DMS114 treated with DMSO at 0.1 percent for 48 hours (cell line): Measurements from ENCODE around the gene C17orf113.

Experiments
- DNase-seq: peaks from one replicate; lab custom pipeline; 2025; ENCODE audit not compliant: unreplicated experiment; lab: John Stamatoyannopoulos, UW

The C17orf113 gene

DNA sequence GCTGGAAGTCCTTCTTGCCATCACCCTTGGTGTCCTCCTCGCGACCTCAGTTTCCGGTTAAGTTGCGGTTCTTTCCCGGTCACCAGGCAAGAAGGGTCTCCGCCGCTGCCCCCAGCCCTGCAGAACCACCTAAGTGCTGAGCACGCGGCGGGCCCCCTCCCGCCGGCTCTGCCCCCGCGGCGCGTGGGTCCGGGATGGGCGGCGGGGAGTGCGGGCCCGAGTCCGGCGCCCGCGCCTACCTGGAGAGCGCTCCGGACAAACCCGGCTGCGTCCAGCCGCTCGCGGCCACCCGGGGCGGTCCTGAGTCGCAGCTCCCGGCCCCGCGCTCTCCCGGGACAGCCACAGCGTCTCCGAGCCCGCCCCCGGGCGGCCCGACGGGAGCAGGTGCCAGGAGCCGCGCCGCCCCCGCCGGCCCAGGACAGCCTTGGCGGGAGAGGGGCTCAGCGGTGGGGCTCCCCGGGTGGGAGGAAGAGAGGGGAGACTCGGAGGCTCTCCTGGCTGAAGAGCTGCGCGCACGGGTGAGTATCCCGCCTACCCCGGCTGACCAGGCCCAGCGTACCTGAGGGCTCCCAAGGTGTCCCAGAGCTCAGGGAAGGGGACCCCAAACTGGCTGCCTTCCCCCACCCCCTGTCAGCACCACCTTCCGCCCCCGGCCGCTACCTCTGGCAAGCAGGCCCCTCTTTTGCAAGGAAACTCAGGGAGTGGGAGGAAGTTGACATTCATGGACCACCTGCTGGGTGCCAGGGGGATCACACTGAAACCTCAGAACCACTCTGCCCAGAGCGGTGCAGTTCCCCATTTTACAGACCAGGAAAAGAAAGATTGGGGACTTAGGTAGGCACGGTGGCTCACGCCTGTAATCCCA is 22.2 kb upstream of the C17orf113 start:
- DNase-seq = no peak

GRCh38 chr17:42071810-42072209 is 21.4 kb upstream of the C17orf113 start:
- DNase-seq = no peak

- DNase-seq = no peak
These were observed 18.6 kb upstream of the C17orf113 start for GRCh38 chr17:42068979-42069378.

- DNase-seq = no peak
These were observed 17.1 kb upstream of the C17orf113 start for GRCh38 chr17:42067371-42068091.

GRCh38 chr17:42065201-42065600 is 14.8 kb upstream of the C17orf113 start:
- no peak for DNase-seq

DNA sequence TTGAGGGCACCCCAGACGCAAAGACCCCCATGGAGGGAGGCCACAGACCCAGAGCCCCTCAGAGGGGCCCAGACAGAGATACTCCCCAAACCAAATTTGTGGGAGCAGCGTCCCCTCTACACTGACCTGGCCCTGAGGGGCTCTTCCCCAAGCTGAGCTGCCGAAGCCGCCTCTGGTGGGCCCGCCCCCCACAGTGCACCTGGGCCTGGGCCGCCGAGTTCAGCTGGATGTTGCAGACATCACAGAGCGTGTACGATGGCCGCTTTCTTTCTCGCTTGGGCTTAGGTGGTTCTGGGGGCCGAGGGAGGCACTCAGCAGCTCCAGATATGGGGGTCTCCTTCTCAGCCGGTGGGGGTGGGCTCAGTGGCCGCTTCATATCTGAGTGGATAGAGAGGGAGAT is 12.3 kb upstream of the C17orf113 start:
- DNase-seq = no peak

GRCh38 chr17:42061646-42062487 is 11.5 kb upstream of the C17orf113 start:
- DNase-seq = no peak

DNA sequence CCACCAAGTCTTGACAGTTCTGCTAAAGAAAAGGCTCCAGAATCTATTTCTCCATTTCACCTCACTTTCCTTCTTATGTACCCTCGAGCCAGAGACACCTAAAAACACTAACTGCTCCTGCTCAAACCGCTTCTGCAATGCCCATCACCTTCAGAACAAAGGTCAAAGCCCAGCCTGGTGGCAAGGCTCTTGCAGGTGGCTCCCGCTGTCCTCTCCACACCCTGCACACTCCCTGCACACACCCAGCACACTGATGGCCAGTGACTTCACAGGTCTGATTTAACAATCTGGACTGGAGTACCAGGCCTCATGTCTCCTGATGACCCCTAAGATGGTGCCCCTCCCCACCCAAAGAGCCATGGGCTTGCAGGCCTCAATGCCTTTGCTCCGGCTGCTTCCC is 9.8 kb upstream of the C17orf113 start:
- no peak for DNase-seq

DNA sequence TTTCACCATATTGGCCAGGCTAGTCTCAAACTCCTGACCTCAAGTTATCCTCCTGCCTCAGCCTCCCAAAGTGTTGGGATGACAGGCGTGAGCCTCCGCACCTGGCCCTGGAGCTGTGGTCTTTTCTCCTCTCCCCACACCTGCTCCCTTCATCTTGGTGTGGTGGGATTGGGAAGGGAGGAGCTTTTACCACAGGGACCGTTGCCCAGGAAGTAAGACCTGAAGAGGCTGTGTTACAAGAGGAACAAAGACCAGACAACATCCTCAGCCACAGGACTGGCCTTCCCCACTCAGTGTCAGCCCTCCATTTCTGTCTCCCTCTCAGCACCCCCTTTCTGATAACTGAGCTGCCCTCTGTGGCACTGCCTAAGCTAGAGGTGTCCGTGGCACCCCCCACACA is 9.4 kb upstream of the C17orf113 start:
- no peak for DNase-seq

GRCh38 chr17:42058063-42058462 is 7.7 kb upstream of the C17orf113 start:
- no peak for DNase-seq

DNA sequence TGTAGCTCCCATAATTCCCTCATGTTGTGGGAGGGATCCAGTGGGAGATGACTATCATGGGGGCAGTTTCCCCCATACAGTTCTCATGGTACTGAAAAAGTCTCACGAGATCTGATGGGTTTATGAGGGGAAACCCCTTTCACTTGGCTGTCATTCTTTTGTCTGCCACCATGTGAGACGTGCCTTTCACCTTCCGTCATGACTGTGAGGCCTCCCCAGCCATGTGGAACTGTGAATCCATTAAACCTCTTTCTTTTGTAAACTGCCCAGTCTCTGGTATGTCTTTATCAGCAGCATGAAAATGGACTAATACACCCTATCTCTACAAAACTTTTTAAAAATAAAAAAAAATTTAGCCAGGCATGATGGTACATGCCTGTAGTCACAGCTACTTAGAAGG is 6.2 kb upstream of the C17orf113 start:
- DNase-seq = no peak

DNA sequence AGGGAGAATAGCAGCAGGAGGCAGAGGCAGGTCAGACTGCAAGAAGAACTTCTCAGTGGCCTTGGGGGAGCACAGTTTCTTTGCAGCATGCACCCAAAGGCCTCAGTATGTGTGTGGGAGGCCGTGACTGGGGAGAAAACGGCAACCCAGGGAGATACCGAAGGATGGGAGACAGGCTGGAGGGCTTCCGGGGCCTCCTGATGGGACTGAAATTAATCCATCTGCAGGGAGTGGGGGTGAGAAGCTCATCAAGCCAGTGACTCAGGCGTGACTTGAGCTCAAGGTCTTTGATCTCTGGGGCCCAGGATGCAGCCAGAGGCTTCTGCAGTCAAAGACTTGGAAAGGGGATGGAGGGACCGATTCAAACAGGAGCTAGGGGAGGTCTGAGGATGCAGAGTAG is 5.1 kb upstream of the C17orf113 start:
- no peak for DNase-seq

DNA sequence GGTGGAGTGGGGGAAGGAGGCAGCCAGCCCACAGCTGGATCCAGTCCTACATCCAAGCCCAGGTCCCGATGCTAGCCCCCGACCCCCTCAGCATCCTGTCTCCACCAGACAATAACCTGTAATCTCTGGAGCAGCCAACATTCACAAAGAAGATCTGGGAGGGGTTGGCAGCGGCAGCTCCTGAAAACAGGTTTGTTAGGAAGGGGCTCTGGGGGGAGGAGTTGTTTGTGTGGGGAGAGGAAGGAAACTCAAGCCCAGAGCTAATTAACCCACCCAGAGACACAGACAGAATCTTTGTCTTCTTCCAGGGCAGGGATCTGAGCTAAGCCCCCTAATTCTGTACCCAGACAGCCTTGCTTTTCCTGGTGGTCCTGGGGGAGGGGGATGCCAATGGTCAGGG is 4.6 kb upstream of the C17orf113 start:
- DNase-seq = no peak

- no peak for DNase-seq
These were observed 3.5 kb upstream of the C17orf113 start for GRCh38 chr17:42053731-42054500.

DNA sequence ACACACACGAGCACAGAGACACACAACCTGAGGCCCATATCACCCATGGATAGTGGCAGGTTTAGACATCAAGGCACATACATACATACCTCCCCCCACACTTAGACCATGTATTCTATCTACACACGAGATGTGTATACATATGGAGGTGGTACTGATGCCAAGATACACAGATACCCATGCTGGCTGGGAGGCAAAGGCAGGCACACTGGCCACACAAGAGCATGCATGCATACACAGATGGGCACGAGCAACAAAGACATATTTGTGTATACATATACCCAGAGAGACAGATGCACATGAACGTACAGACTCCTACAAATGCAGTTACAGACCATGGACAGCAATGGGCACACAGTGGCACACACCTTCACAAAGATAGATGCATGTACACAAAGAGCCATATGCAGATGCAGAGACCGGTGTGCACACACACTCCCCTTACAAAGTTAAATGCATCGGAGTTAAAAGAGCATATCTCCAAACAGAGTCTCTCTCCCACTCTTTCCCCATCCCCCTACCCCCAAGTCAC is 2.0 kb upstream of the C17orf113 start:
- no peak for DNase-seq

DNA sequence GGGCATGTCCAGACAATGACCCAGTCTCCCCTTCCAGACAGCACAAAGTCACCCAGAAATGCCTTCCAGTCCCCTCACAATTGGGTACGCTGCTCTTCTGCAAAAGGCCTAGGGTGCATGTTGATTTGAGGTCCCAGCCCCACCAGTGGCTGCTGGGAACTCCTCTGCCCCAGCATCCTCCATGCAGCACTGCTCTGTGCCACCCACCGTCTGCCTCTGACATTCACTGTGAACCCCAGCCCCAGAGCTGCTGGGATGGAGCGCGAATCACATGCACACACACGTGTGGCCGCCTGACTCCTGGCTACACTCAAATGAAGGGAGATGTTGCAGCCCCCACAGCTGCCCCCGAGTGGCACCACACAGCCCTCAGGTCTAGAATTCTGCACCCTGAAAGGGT is 1.2 kb upstream of the C17orf113 start:
- DNase-seq = no peak

GRCh38 chr17:42051013-42051400 is 606 bp upstream of the C17orf113 start:
- DNase-seq = no peak

GRCh38 chr17:42049834-42050392 is 488 bp downstream of the C17orf113 start:
- no peak for DNase-seq

- DNase-seq = no peak
These were observed 3.1 kb downstream of the C17orf113 start for GRCh38 chr17:42047343-42047742.

- no peak for DNase-seq
These were observed 4.7 kb downstream of the C17orf113 start for GRCh38 chr17:42045719-42046118.
